Measurements from ENCODE around the gene NUTM2A. TPM values are rescaled to one million over a fixed set of nuclear protein-coding genes. Genes with fewer than 3 reads are reported as not detected.
"Not testable (repeated sequence)": the region's sequence is repeated elsewhere in the genome, so short reads cannot be mapped to it uniquely, and the experiment has no call there.

NUTM2A gene, protein sequence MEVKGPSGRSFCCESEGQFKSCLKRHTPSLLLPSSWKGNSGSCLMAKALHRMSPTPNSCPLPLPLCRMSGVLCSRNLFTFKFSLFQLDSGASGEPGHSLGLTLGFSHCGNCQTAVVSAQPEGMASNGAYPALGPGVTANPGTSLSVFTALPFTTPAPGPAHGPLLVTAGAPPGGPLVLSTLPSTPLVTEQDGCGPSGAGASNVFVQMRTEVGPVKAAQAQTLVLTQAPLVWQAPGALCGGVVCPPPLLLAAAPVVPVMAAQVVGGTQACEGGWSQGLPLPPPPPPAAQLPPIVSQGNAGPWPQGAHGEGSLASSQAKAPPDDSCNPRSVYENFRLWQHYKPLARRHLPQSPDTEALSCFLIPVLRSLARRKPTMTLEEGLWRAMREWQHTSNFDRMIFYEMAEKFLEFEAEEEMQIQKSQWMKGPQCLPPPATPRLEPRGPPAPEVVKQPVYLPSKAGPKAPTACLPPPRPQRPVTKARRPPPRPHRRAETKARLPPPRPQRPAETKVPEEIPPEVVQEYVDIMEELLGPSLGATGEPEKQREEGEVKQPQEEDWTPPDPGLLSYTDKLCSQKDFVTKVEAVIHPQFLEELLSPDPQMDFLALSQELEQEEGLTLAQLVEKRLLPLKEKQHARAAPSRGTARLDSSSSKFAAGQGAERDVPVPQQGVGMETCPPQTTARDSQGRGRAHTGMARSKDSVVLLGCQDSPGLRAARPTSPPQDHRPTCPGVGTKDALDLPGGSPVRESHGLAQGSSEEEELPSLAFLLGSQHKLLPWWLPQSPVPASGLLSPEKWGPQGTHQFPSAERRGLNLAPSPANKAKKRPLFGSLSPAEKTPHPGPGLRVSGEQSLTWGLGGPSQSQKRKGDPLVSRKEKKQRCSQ
- under 1 TPM; 0.29 to 0.71 TPM for total RNA-seq

DNA sequence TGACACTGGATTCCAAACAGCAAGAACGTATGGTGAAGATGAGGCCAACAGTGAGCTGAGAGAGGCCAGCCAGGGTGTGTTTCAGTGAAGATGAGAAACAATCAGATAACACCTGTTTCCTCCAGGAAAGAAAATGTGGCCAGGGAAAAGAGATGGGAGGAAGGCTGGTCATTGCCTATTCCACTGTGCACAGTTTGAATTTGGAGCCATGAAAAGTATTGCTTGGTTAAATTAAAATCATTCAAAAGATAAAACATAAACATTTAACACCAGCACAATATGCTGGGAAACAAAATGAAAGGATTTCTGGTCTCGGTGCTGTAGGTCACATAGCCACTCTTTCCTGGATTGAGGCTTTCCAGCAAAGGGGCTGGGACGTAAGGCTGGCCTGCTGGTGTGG, at the start of gene NUTM2A:
Gene NUTM2A (plus strand): TSS at position 301 of the 400 bp plus-strand sequence. CDS start 383 bp downstream, outside the sequence.
- H3K27me3 Mint-ChIP-seq (ENCODE audit: low read depth); H3K4me3 Mint-ChIP-seq; H3K9me3 Mint-ChIP-seq (ENCODE audit: insufficient read depth); DNase-seq; H3K27ac Mint-ChIP-seq; H3K36me3 Mint-ChIP-seq (ENCODE audit: low read depth); POLR2A ChIA-PET; CTCF ChIA-PET; ATAC-seq; H3K4me1 Mint-ChIP-seq (ENCODE audit: low read depth): not testable (repeated sequence)

DNA sequence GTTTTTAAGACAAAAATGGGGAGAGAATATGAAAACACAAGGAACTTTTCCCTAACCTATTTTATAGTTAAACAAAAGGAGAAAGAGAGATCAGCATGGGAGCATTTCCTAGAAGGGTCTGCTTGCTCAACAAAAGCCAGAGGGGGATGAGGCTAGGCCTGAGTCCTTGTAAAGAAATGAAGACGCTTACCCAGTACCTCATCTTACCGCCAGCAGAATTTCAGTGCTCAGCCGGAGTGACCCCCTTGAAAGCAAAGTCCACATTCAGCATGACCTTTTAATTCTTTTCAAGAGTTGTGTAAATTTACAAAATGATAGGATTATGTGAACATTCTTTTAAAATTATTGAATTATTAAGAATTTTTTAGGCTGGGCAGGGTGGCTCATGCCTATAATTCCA, 47.7 kb upstream of the NUTM2A start:
- CTCF ChIA-PET; POLR2A ChIA-PET; ATAC-seq; H3K4me3 Mint-ChIP-seq; H3K4me1 Mint-ChIP-seq (ENCODE audit: low read depth); H3K27ac Mint-ChIP-seq; DNase-seq; H3K27me3 Mint-ChIP-seq (ENCODE audit: low read depth); H3K9me3 Mint-ChIP-seq (ENCODE audit: insufficient read depth): not testable (repeated sequence)
- peaks cover 13% of the 10 kb centered on the region for H3K36me3 Mint-ChIP-seq (ENCODE audit: low read depth)

DNA sequence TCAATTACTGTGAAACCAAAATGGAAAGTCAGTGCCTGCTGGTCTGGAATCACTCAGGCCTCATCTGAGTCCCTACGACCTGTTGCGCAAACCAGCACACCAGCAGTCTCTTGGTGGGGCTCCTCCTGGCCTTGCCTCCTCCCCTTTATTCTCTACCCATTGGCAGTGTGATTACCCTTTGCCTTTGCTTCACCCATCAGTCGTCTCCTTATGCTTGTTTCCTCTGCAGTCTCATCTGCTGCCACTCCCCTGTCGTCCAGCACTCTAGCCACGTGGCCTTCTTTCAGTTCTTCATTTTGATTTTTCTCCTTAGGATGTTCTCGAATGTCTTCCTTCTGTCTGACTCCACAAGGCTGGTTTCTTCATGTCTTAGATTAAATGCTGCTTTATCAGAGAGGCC, 40.8 kb upstream of the NUTM2A start:
- H3K4me1 Mint-ChIP-seq (ENCODE audit: low read depth); H3K27me3 Mint-ChIP-seq (ENCODE audit: low read depth); H3K9me3 Mint-ChIP-seq (ENCODE audit: insufficient read depth); CTCF ChIA-PET; DNase-seq; POLR2A ChIA-PET; ATAC-seq; H3K4me3 Mint-ChIP-seq; H3K27ac Mint-ChIP-seq: not testable (repeated sequence)
- peaks cover 53% of the 10 kb centered on the region for H3K36me3 Mint-ChIP-seq (ENCODE audit: low read depth)

DNA sequence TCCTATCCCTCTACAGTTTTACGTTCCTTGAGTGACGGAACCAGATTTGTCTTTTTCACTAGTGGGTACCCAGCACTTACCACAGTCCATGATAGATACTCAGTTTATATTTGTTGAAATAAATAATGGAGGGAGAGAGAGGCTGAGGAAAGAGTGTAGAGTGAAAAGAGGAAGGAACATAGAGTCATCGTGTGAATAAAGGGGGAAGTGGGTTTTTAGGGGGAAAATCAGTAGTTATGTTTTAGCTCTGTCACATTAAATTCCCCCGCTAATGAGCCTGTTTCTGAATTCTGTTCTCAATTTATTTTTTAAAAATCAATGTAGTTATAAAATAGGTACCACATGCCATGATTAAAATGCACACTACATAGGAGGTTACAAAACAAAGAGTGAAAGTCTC, 39.2 kb upstream of the NUTM2A start:
- H3K9me3 Mint-ChIP-seq (ENCODE audit: insufficient read depth); H3K4me1 Mint-ChIP-seq (ENCODE audit: low read depth); ATAC-seq; H3K27ac Mint-ChIP-seq; H3K4me3 Mint-ChIP-seq; DNase-seq; POLR2A ChIA-PET; CTCF ChIA-PET; H3K27me3 Mint-ChIP-seq (ENCODE audit: low read depth): not testable (repeated sequence)
- peaks cover 52% of the 10 kb centered on the region for H3K36me3 Mint-ChIP-seq (ENCODE audit: low read depth)

DNA sequence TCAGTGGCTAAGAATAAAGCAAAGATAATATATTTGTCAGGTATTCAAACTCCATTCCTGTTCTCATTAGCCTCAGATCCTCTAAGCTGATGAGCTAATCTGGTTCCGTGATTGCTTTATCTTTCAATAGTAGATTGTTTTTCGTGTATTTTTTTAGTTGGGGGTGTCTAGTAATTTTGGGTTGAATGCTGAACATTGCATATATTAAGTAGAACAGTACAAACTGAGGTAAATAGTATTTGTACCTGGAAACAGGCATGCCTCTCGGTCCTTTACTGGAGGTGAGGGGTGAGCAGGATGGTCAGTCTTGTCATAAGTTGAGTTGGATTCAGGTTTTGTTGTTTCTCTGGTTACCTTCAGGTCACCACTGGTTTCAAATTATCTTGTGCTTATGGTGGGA, 37.7 kb upstream of the NUTM2A start:
- H3K9me3 Mint-ChIP-seq (ENCODE audit: insufficient read depth); H3K27ac Mint-ChIP-seq; H3K4me3 Mint-ChIP-seq; H3K27me3 Mint-ChIP-seq (ENCODE audit: low read depth); H3K4me1 Mint-ChIP-seq (ENCODE audit: low read depth); DNase-seq; ATAC-seq; POLR2A ChIA-PET; CTCF ChIA-PET: not testable (repeated sequence)
- peaks cover 55% of the 10 kb centered on the region for H3K36me3 Mint-ChIP-seq (ENCODE audit: low read depth)

DNA sequence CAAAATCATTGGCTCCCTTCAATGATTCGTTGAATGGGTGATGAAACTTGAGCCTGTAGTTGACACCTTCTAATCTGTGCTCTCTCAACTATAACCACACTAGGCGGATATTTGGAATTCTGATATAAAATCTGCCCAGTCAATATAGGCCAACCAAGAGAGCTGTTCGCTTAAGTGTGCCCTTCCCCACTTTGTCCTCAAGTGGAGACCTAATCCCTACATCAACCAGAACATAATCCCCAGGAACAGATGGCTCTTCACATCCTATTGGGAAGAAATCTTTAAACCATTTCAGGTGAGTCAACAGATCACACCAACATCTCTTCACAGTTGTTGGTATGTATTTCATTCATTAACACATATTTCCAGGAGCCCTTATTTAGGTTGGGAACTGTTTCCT, 33.4 kb upstream of the NUTM2A start:
- H3K9me3 Mint-ChIP-seq (ENCODE audit: insufficient read depth); DNase-seq; ATAC-seq; CTCF ChIA-PET; POLR2A ChIA-PET; H3K27me3 Mint-ChIP-seq (ENCODE audit: low read depth); H3K4me1 Mint-ChIP-seq (ENCODE audit: low read depth); H3K27ac Mint-ChIP-seq; H3K4me3 Mint-ChIP-seq: not testable (repeated sequence)
- H3K36me3 Mint-ChIP-seq (ENCODE audit: low read depth) = peaks cover 32% of the 10 kb centered on the region

DNA sequence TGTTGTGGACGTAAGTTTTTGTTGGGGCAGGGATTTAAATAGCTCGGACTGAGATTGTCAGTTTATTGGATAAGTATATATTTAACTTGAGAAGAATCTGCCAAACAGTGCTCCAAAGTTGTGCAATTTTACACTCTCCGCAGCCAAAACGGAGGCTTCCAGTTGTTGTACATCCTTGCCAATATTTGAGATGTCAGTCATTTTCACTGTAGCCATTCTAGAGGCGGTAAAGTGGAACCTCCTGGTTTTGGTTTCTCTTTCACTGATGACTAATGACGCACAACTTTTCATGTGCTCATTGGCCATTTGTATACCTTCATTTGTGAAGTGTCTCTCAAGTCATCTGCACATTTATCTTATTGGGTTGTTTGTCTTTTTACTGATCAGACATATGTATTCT, 24.3 kb upstream of the NUTM2A start:
- POLR2A ChIA-PET; CTCF ChIA-PET; H3K36me3 Mint-ChIP-seq (ENCODE audit: low read depth); H3K9me3 Mint-ChIP-seq (ENCODE audit: insufficient read depth); H3K27ac Mint-ChIP-seq; H3K27me3 Mint-ChIP-seq (ENCODE audit: low read depth): not testable (repeated sequence)
- peaks cover 20% of the 10 kb centered on the region for H3K4me1 Mint-ChIP-seq (ENCODE audit: low read depth)
- ATAC-seq (peak; percentile 47), DNase-seq (peak; percentile 39)
- peak overlapping the region; percentile 38 for H3K4me3 Mint-ChIP-seq

DNA sequence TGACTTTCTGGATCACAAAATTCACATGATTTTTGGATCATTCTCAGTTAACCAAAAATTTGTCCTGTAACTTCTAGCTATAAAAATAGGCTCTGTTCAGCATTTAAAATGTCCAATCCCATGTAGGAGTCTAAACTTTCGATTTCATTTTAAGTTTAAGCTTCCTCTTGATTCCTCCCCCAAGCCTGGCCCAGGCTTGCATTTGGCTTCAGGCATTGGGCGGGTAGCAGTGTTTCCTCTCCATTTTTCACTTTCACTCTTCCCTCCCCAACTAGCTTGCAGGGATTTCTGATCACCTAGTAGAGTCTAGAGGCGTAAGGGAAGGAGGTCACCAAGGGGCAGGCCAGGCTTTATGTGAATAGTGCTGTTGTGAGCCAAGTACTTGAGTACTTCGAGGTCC, 20.4 kb upstream of the NUTM2A start:
- H3K9me3 Mint-ChIP-seq (ENCODE audit: insufficient read depth); DNase-seq; H3K27me3 Mint-ChIP-seq (ENCODE audit: low read depth): not testable (repeated sequence)

DNA sequence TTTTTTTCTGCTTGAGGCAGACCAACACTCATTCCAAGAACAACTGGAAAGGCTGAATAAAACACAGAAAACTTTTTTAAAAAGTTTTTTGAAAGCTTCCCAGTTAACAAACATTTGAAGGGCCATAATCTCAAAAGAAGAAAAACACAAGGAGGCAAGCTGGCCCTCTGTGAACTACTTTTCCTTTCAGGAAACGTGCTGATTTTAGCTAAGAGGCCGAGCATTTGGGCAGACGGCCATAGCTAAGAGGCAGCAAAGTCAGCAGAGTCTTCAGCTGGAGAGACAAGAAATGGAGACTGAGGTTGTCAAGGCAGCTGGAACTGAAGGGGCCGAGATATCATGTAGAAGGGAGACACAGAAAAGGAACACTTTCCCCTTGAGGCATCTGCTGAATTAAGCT, 18.3 kb upstream of the NUTM2A start:
- H3K4me3 Mint-ChIP-seq; H3K27me3 Mint-ChIP-seq (ENCODE audit: low read depth); POLR2A ChIA-PET; DNase-seq; H3K9me3 Mint-ChIP-seq (ENCODE audit: insufficient read depth); H3K36me3 Mint-ChIP-seq (ENCODE audit: low read depth); CTCF ChIA-PET; H3K27ac Mint-ChIP-seq; ATAC-seq: not testable (repeated sequence)
- H3K4me1 Mint-ChIP-seq (ENCODE audit: low read depth) = peaks cover 13% of the 10 kb centered on the region

More for the DNA sequence above, 20.4 kb upstream of the NUTM2A start:
- CTCF ChIA-PET; H3K27ac Mint-ChIP-seq; POLR2A ChIA-PET; H3K36me3 Mint-ChIP-seq (ENCODE audit: low read depth); ATAC-seq; H3K4me3 Mint-ChIP-seq: not testable (repeated sequence)
- H3K4me1 Mint-ChIP-seq (ENCODE audit: low read depth) = peaks cover 20% of the 10 kb centered on the region

DNA sequence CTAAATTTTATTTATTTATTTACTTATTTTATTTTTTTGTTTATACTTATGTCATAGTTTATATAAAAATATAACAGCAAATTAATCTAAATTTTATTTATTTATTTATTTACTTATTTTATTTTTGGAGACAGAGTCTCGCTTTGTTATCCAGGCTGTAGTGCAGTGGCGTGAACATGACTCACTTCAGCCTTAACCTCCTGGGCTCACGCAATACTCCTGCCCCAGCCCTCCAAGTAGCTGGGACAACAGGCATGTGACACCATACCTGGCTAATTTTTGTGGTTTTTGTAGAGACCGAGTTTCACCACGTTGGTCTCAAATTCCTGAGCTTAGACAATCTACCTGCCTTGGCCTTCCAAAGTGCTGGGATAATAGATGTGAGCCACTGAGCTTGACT, 14.9 kb upstream of the NUTM2A start:
- H3K27ac Mint-ChIP-seq; H3K36me3 Mint-ChIP-seq (ENCODE audit: low read depth); CTCF ChIA-PET; DNase-seq; H3K4me3 Mint-ChIP-seq; H3K27me3 Mint-ChIP-seq (ENCODE audit: low read depth); ATAC-seq; H3K9me3 Mint-ChIP-seq (ENCODE audit: insufficient read depth); POLR2A ChIA-PET: not testable (repeated sequence)
- peaks cover 14% of the 10 kb centered on the region for H3K4me1 Mint-ChIP-seq (ENCODE audit: low read depth)

DNA sequence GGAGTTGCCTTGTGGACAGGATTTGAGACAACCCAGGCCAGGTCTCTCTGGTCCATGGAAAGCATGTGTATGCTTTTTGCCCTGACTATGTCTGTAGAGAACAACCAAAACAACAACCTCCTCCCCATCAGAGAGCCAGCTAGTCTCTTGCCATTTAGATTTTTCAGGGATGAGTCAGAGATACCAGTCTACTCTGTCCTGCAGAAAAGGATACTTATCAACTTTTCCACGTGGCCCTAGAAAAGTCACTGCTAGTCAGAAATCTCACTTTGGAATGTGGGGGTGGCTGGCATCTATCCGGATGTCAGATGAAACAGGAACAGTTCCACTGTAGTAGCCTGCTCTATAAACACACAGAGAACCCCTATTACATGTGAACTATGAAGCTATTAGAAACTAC, 13.4 kb upstream of the NUTM2A start:
- H3K9me3 Mint-ChIP-seq (ENCODE audit: insufficient read depth); ATAC-seq; POLR2A ChIA-PET; DNase-seq; CTCF ChIA-PET; H3K27me3 Mint-ChIP-seq (ENCODE audit: low read depth); H3K27ac Mint-ChIP-seq; H3K36me3 Mint-ChIP-seq (ENCODE audit: low read depth); H3K4me3 Mint-ChIP-seq: not testable (repeated sequence)
- peaks cover 14% of the 10 kb centered on the region for H3K4me1 Mint-ChIP-seq (ENCODE audit: low read depth)

DNA sequence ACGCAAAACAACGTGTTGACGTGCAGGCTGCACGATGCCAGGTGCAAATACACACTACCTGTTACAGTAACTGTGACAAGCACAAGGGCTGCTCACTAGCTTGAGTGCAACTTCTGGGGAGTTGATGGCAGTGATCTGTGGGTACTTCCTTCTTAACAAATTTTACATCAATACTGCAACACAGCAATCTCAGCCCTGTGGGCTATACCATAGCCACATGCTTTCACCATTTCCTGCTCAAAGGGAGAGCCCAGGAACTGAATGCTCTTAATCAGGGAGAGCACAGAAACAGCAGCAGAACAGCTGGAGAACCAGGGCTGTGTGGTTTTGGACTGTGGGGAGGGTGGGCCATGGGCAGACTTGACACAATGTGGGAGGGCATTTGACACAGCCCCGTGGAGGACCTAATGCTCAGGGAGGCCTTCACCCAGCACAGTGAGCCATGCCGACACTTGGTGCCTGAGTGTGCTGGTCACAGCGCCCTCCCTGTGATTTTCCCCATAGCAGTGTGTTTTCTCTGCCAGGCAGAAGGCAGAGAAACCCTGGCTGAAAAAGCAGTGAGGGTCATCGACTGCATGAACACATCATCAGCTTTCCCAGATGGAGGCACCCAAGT, 12.0 kb upstream of the NUTM2A start:
- H3K4me3 Mint-ChIP-seq; DNase-seq; H3K36me3 Mint-ChIP-seq (ENCODE audit: low read depth); POLR2A ChIA-PET; H3K27ac Mint-ChIP-seq; H3K27me3 Mint-ChIP-seq (ENCODE audit: low read depth); H3K9me3 Mint-ChIP-seq (ENCODE audit: insufficient read depth); CTCF ChIA-PET: not testable (repeated sequence)
- peak; percentile 75 for ATAC-seq
- H3K4me1 Mint-ChIP-seq (ENCODE audit: low read depth) = peaks cover 20% of the 10 kb centered on the region
